Thyroid gland (tissue), 4 donors: ENCODE data around the gene COL28A1. TPM values are rescaled to one million over a fixed set of nuclear protein-coding genes. Genes with fewer than 3 reads are reported as not detected.
A peak's percentile ranks its signal among the peaks of the same experiment; 100 is the strongest.

ENCODE experiments used
- DNase-seq, 2 donors: peaks; one replicate each; pipeline ENCODE4 v3.0.0-alpha.2; 2019
- H3K27ac ChIP-seq, 3 donors: fragments of 200-600 bp; sonication (generic); 1 replicate in 2 of 3; 2 replicates in 1 of 3; pipeline ENCODE4 v1.5.1; 2016 to 2019; ENCODE audit warnings: mild to moderate bottlenecking in 1 of 3, moderate library complexity in 1 of 3
- H3K27me3 ChIP-seq: fragments of 200-600 bp; sonication (generic); one replicate; pipeline ENCODE4 v1.5.1; 2019
- H3K36me3 ChIP-seq, 2 donors: fragments of 200-600 bp; sonication (generic); one replicate each; pipeline ENCODE4 v1.5.1; 2016 to 2019
- H3K4me1 ChIP-seq, 2 donors: fragments of 200-600 bp; sonication (generic); one replicate each; pipeline ENCODE4 v1.5.1; 2017 to 2019
- H3K4me3 ChIP-seq, 3 donors: fragments of 200-600 bp; sonication (generic); replicated peaks in 1 of 3; 1 replicate in 2 of 3; 2 replicates in 1 of 3; pipeline ENCODE4 v1.5.1; 2016; ENCODE audit warnings: mild to moderate bottlenecking in 1 of 3
- H3K9me3 ChIP-seq: fragments of 200-600 bp; sonication (generic); one replicate; pipeline ENCODE4 v1.5.1; 2017
- CTCF ChIP-seq, 6 experiments: fragments of 200-600 bp in 3 of 6; fragments of 450-650 bp in 3 of 6; sonication (generic) in 3 of 6; IDR thresholded peaks; one replicate each; pipeline ENCODE4 v1.5.1; 2016 to 2019; ENCODE audit warnings: antibody characterized with exemption in 6 of 6, mild to moderate bottlenecking in 2 of 6, inconsistent platforms in 1 of 6, moderate library complexity in 1 of 6
- POLR2A ChIP-seq, 2 donors: fragments of 450-650 bp; IDR thresholded peaks; one replicate each; pipeline ENCODE4 v1.6.1; 2017; ENCODE audit warnings: antibody characterized with exemption in 2 of 2, mild to moderate bottlenecking in 2 of 2, moderate library complexity in 1 of 2
- WGBS, 2 donors: methylation state at CpG; one replicate each; pipeline ENCODE4 v1.1.5; 2017; 5-methylcytosine and 5-hydroxymethylcytosine counted together
- intact Hi-C: fragments of 100-400 bp; cut with DNase I; formaldehyde crosslinking; loops from one replicate; pipeline ENCODE4 v1.15.1; 2023
- total RNA-seq, 4 donors: library from RNA; depleted of rRNA; stranded (reverse); fragments of >200 nt; gene quantifications; one replicate each; pipeline ENCODE4 v1.2.3, GENCODE V29; 2016

COL28A1 gene
- total RNA-seq, 4 donors from 2014 or later, result 0.54 to 1.9 (median 0.97) TPM

GRCh38 chr7:7536396-7537019 lies 835 bp upstream of the COL28A1 start:
- 90 to 96% methylated on average over 5 of the region's 5 CpGs for WGBS, 2 donors
- TF ChIP-seq POLR2A (IDR thresholded peaks at IDR 0.05) (no peak), CTCF (IDR thresholded peaks at IDR 0.05) (no peak)
- intact Hi-C loops, result loop anchor here (10.0 kb wide), 1 partner anchor 442 kb away; no protein-coding TSS in a partner anchor
- Histone ChIP-seq H3K4me3 (no peak overlapping the region), H3K36me3 (no peaks in the 10 kb centered on the region), H3K9me3 (no peaks in the 10 kb centered on the region), H3K27me3 (no peaks in the 10 kb centered on the region), H3K4me1 (no peaks in the 10 kb centered on the region), H3K27ac (no peak overlapping the region)
- DNase-seq, result no peak

- no peak for DNase-seq
- Histone ChIP-seq H3K27me3 (no peaks in the 10 kb centered on the region), H3K36me3 (no peaks in the 10 kb centered on the region), H3K4me1 (no peaks in the 10 kb centered on the region), H3K27ac (no peak overlapping the region), H3K4me3 (no peak overlapping the region), H3K9me3 (no peaks in the 10 kb centered on the region)
- intact Hi-C loops, result loop anchor here (10.0 kb wide), 1 partner anchor 439 kb away; no protein-coding TSS in a partner anchor
- TF ChIP-seq POLR2A (IDR thresholded peaks at IDR 0.05), result no peak
- no peak for TF ChIP-seq CTCF (IDR thresholded peaks at IDR 0.05)
- 84 to 90% methylated on average over 3 of the region's 3 CpGs for WGBS, 2 donors
These were observed 1.7 kb downstream of the COL28A1 start for GRCh38 chr7:7533831-7534430.

- 37 to 50% methylated on average over 4 of the region's 4 CpGs for WGBS, 2 donors
- no peaks in the 10 kb centered on the region for H3K27me3 ChIP-seq
- no peaks in the 10 kb centered on the region for H3K9me3 ChIP-seq
- intact Hi-C loops, result no loop called here
- H3K4me3 ChIP-seq, result no peak overlapping the region
- no peaks in the 10 kb centered on the region for H3K36me3 ChIP-seq
- peak; percentile 25 to 36 for DNase-seq
- no peaks in the 10 kb centered on the region for H3K4me1 ChIP-seq
- TF ChIP-seq POLR2A (IDR thresholded peaks at IDR 0.05) (no peak), CTCF (IDR thresholded peaks at IDR 0.05) (no peak)
- no peak overlapping the region for H3K27ac ChIP-seq
These were observed 6.3 kb downstream of the COL28A1 start for GRCh38 chr7:7529328-7529727.

- intact Hi-C loops, result no loop called here
- TF ChIP-seq CTCF (IDR thresholded peaks at IDR 0.05) (no peak), POLR2A (IDR thresholded peaks at IDR 0.05) (no peak)
- Histone ChIP-seq H3K4me3 (no peak overlapping the region), H3K27me3 (no peaks in the 10 kb centered on the region), H3K9me3 (no peaks in the 10 kb centered on the region), H3K4me1 (no peaks in the 10 kb centered on the region), H3K36me3 (no peaks in the 10 kb centered on the region), H3K27ac (no peak overlapping the region)
- WGBS, 2 donors, result 87 to 96% methylated on average over 3 of the region's 3 CpGs
- DNase-seq, result no peak
These were observed 8.6 kb downstream of the COL28A1 start for GRCh38 chr7:7527047-7527446.

GRCh38 chr7:7526006-7526405 lies 9.7 kb downstream of the COL28A1 start:
- WGBS, 2 donors, result 98 to 100% methylated on average over 2 of the region's 2 CpGs
- DNase-seq, result no peak
- H3K9me3 ChIP-seq, result no peaks in the 10 kb centered on the region
- no peak overlapping the region for H3K4me3 ChIP-seq
- TF ChIP-seq POLR2A (IDR thresholded peaks at IDR 0.05), result no peak
- TF ChIP-seq CTCF (IDR thresholded peaks at IDR 0.05), result no peak
- H3K27me3 ChIP-seq, result no peaks in the 10 kb centered on the region
- H3K27ac ChIP-seq, result no peak overlapping the region
- H3K4me1 ChIP-seq, result no peaks in the 10 kb centered on the region
- no peaks in the 10 kb centered on the region for H3K36me3 ChIP-seq
- intact Hi-C loops, result no loop called here
